ENCODE measurements around the gene ADAMTSL2. TPM values are rescaled to one million over a fixed set of nuclear protein-coding genes. Genes with fewer than 3 reads are reported as not detected.

The ADAMTSL2 gene
- total and polyA plus RNA-seq, 8 donors, result 1.3 to 20.6 (median 2.6) TPM; not detected in 2

- WGBS, 5 donors, result 41 to 56% (median 50%) methylated on average over 9 to 10 of the region's 10 CpGs
Observed at GRCh38 chr9:133591985-133592384, 57.5 kb downstream of the ADAMTSL2 start.

GRCh38 chr9:133592731-133593409, 58.4 kb downstream of the ADAMTSL2 start:
- Histone ChIP-seq H3K4me1 (no peaks in the 10 kb centered on the region), H3K9me3 (peaks cover 4 to 22% (median 20%) of the 10 kb centered on the region in 4 donors), H3K36me3 (no peaks in the 10 kb centered on the region), H3K27me3 (peaks cover 0 to 64% (median 4%) of the 10 kb centered on the region in 3 donors), H3K27ac (no peak overlapping the region), H3K4me3 (no peak overlapping the region)
- 73 to 85% (median 77%) methylated on average over 17 of the region's 17 CpGs for WGBS, 5 donors
- no peak for TF ChIP-seq POLR2A (IDR thresholded peaks at IDR 0.05)
- TF ChIP-seq EP300 (IDR thresholded peaks at IDR 0.05), result no peak
- TF ChIP-seq CTCF (IDR thresholded peaks at IDR 0.05), result no peak
- TF ChIP-seq POLR2AphosphoS5 (IDR thresholded peaks at IDR 0.05), result no peak
- DNase-seq, result no peak
- intact Hi-C loops (cut with DNase I; ENCODE audit: low total_unique reads), result no loop called here

More at GRCh38 chr9:133591985-133592384, 57.5 kb downstream of the ADAMTSL2 start:
- no peak overlapping the region for H3K27ac ChIP-seq
- no peak for TF ChIP-seq EP300 (IDR thresholded peaks at IDR 0.05)
- no peak for TF ChIP-seq POLR2A (IDR thresholded peaks at IDR 0.05)
- peaks cover 0 to 13% (median 11%) of the 10 kb centered on the region in 4 donors for H3K9me3 ChIP-seq
- no peak overlapping the region for H3K4me3 ChIP-seq
- intact Hi-C loops (cut with DNase I; ENCODE audit: low total_unique reads), result no loop called here
- no peaks in the 10 kb centered on the region for H3K36me3 ChIP-seq
- H3K4me1 ChIP-seq, result no peaks in the 10 kb centered on the region
- no peak for DNase-seq
- H3K27me3 ChIP-seq, result peaks cover 0 to 73% (median 5%) of the 10 kb centered on the region in 3 donors

- intact Hi-C loops (cut with DNase I; ENCODE audit: low total_unique reads), result no loop called here
- no peak for TF ChIP-seq EP300 (IDR thresholded peaks at IDR 0.05)
- no peak for TF ChIP-seq POLR2AphosphoS5 (IDR thresholded peaks at IDR 0.05)
- TF ChIP-seq CTCF (IDR thresholded peaks at IDR 0.05), result no peak
- Histone ChIP-seq H3K27ac (no peak overlapping the region), H3K9me3 (peaks cover 7 to 30% (median 29%) of the 10 kb centered on the region in 4 donors), H3K27me3 (peaks cover 0 to 63% (median 4%) of the 10 kb centered on the region in 3 donors), H3K4me1 (no peaks in the 10 kb centered on the region), H3K4me3 (no peak overlapping the region), H3K36me3 (no peaks in the 10 kb centered on the region)
- DNase-seq, result no peak
- WGBS, 5 donors, result 73 to 83% (median 76%) methylated on average over 14 to 15 of the region's 15 CpGs
Observed at GRCh38 chr9:133593587-133594253, 59.2 kb downstream of the ADAMTSL2 start.

- DNase-seq, result no peak
- no peak overlapping the region for H3K4me3 ChIP-seq
- no peak overlapping the region for H3K27ac ChIP-seq
- H3K27me3 ChIP-seq, result peaks cover 0 to 60% (median 4%) of the 10 kb centered on the region in 3 donors
- intact Hi-C loops (cut with DNase I; ENCODE audit: low total_unique reads), result no loop called here
- H3K4me1 ChIP-seq, result no peaks in the 10 kb centered on the region
- no peak for TF ChIP-seq EP300 (IDR thresholded peaks at IDR 0.05)
- no peak for TF ChIP-seq CTCF (IDR thresholded peaks at IDR 0.05)
- TF ChIP-seq POLR2AphosphoS5 (IDR thresholded peaks at IDR 0.05), result no peak
- TF ChIP-seq POLR2A (IDR thresholded peaks at IDR 0.05), result no peak
- peaks cover 7 to 35% (median 33%) of the 10 kb centered on the region in 4 donors for H3K9me3 ChIP-seq
- no peaks in the 10 kb centered on the region for H3K36me3 ChIP-seq
- 88 to 100% (median 91%) methylated on average over 2 of the region's 2 CpGs for WGBS, 5 donors
Observed at GRCh38 chr9:133594310-133594709, 59.8 kb downstream of the ADAMTSL2 start.
